Upper lobe of right lung (tissue), 1 donor: ENCODE results near the gene TBCA. TPM values are rescaled to one million over a fixed set of nuclear protein-coding genes. Genes with fewer than 3 reads are reported as not detected.

Experiments
- ATAC-seq: fragments of 200-7000 bp; cut with Tn5 transposase; one replicate; pipeline ENCODE4 v1.9.1; 2020; ENCODE audit warnings: mild to moderate bottlenecking, moderate library complexity
- DNase-seq: peaks from one replicate; pipeline ENCODE4 v3.0.0-alpha.2; 2020
- H3K27ac ChIP-seq: fragments of 200-600 bp; one replicate; pipeline ENCODE4 v1.8.0; 2022
- H3K27me3 ChIP-seq: fragments of 200-600 bp; one replicate; pipeline ENCODE4 v1.8.0; 2022; ENCODE audit warnings: mild to moderate bottlenecking
- H3K36me3 ChIP-seq: fragments of 200-600 bp; one replicate; pipeline ENCODE4 v1.8.0; 2022
- H3K4me1 ChIP-seq: fragments of 200-600 bp; one replicate; pipeline ENCODE4 v1.8.0; 2022
- H3K4me3 ChIP-seq: fragments of 200-600 bp; one replicate; pipeline ENCODE4 v1.8.0; 2022; ENCODE audit warnings: mild to moderate bottlenecking
- H3K9me3 ChIP-seq: fragments of 200-600 bp; one replicate; pipeline ENCODE4 v1.8.0; 2022
- intact Hi-C: fragments of 100-400 bp; cut with DNase I; formaldehyde crosslinking; loops from one replicate; pipeline ENCODE4 v1.11.0; 2022
- total RNA-seq: library from RNA; stranded (reverse); fragmentation: NEBNext Ultra II Directional; extraction: Animal tissue kit (Norgen Biotek cat#: 25700); gene quantifications from one replicate; pipeline ENCODE4 v1.2.1, GENCODE V29; 2021
- TF ChIP-seq, protein P1 (sequence below): fragments of 200-600 bp; IDR thresholded peaks from one replicate; pipeline ENCODE4 v1.8.0; 2022; ENCODE audit warnings: antibody characterized with exemption
- donor health status: DM: no; HTN: yes; CAD: no; lungs with severe emphysema.

TBCA gene
- total RNA-seq, 1 donor from 2014 or later = 120 TPM

DNA sequence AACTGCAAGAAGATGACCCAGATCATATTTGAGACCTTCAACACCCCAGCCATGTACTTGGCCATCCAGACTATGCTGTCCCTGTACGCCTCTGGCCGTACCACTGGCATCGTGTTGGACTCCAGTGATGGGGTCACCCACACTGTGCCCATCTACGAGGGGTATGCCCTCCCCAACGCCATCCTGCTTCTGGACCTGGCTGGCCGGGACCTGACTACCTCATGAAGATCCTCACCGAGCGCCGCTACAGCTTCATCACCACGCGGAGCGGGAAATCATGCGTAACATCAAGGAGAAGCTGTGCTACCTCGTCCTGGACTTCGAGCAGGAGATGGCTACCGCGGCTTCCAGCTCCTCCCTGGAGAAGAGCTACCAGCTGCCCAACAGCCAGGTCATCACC is 9.1 kb upstream of the TBCA start:
- ATAC-seq (no peak), DNase-seq (no peak)
- no peaks in the 10 kb centered on the region for H3K36me3 ChIP-seq
- no peak overlapping the region for H3K27ac ChIP-seq
- H3K27me3 ChIP-seq = no peaks in the 10 kb centered on the region
- TF ChIP-seq, protein P1, sequence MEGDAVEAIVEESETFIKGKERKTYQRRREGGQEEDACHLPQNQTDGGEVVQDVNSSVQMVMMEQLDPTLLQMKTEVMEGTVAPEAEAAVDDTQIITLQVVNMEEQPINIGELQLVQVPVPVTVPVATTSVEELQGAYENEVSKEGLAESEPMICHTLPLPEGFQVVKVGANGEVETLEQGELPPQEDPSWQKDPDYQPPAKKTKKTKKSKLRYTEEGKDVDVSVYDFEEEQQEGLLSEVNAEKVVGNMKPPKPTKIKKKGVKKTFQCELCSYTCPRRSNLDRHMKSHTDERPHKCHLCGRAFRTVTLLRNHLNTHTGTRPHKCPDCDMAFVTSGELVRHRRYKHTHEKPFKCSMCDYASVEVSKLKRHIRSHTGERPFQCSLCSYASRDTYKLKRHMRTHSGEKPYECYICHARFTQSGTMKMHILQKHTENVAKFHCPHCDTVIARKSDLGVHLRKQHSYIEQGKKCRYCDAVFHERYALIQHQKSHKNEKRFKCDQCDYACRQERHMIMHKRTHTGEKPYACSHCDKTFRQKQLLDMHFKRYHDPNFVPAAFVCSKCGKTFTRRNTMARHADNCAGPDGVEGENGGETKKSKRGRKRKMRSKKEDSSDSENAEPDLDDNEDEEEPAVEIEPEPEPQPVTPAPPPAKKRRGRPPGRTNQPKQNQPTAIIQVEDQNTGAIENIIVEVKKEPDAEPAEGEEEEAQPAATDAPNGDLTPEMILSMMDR = no peak
- intact Hi-C loops = no loop called here
- no peak overlapping the region for H3K4me3 ChIP-seq
- no peaks in the 10 kb centered on the region for H3K4me1 ChIP-seq
- no peaks in the 10 kb centered on the region for H3K9me3 ChIP-seq

DNA sequence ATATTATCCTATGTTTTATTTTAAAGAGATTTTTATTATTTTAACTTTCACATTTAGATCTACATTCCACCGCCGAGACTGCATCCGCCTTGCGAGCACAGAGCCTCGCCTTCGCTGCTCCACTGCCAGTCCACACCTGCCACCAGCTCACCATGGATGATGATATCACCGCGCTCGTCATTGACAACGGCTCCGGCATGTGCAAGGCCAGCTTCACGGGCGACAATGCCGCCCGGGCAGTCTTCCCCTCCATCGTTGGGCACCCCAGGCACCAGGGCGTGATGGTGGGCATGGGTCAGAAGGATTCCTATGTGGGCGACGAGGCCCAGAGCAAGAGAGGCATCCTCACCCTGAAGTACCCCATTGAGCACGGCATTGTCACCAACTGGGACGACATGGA is 8.6 kb upstream of the TBCA start:
- TF ChIP-seq, protein P1 = no peak
- DNase-seq = peak; percentile 60
- Histone ChIP-seq H3K27me3 (no peaks in the 10 kb centered on the region), H3K9me3 (no peaks in the 10 kb centered on the region), H3K4me1 (no peaks in the 10 kb centered on the region), H3K27ac (no peak overlapping the region), H3K36me3 (no peaks in the 10 kb centered on the region), H3K4me3 (no peak overlapping the region)
- intact Hi-C loops = no loop called here
- no peak for ATAC-seq

DNA sequence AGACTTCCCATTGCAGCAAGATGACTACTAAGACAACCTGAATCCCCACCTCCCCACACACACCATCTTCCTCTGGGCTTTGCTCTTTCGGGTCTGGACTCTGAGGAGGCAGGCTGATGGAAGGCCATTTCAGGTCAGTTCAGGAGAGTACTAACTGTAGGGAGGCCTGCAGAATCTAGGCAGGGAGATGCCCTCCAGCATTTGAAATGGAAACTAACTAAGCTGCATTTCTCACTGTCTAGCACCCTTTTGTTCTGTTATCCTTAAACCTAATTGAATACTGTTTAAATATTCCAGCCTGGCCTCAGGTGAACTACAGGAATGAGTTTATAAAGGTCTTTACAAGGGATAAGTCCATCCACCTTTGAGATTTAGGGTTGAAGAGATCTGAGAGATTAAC is 4.9 kb upstream of the TBCA start:
- TF ChIP-seq, protein P1 = no peak
- no peak overlapping the region for H3K27ac ChIP-seq
- intact Hi-C loops = no loop called here
- peaks cover 4% of the 10 kb centered on the region for H3K4me1 ChIP-seq
- H3K36me3 ChIP-seq = no peaks in the 10 kb centered on the region
- H3K4me3 ChIP-seq = no peak overlapping the region
- no peaks in the 10 kb centered on the region for H3K9me3 ChIP-seq
- no peak for DNase-seq
- no peak for ATAC-seq
- H3K27me3 ChIP-seq = no peaks in the 10 kb centered on the region

GRCh38 chr5:77778881-77779438 is 2.8 kb upstream of the TBCA start:
- Histone ChIP-seq H3K9me3 (no peaks in the 10 kb centered on the region), H3K27ac (no peak overlapping the region), H3K36me3 (no peaks in the 10 kb centered on the region), H3K4me3 (no peak overlapping the region), H3K4me1 (peaks cover 16% of the 10 kb centered on the region), H3K27me3 (no peaks in the 10 kb centered on the region)
- ATAC-seq = no peak
- TF ChIP-seq, protein P1 = no peak
- no peak for DNase-seq
- intact Hi-C loops = no loop called here

GRCh38 chr5:77778398-77778797 is 2.3 kb upstream of the TBCA start:
- Histone ChIP-seq H3K4me3 (no peak overlapping the region), H3K27ac (no peak overlapping the region), H3K27me3 (no peaks in the 10 kb centered on the region), H3K36me3 (no peaks in the 10 kb centered on the region), H3K4me1 (peaks cover 21% of the 10 kb centered on the region), H3K9me3 (no peaks in the 10 kb centered on the region)
- ATAC-seq = no peak
- TF ChIP-seq, protein P1 = no peak
- intact Hi-C loops = no loop called here
- no peak for DNase-seq

GRCh38 chr5:77777911-77778310 is 1.8 kb upstream of the TBCA start:
- TF ChIP-seq, protein P1 = no peak
- Histone ChIP-seq H3K27ac (no peak overlapping the region), H3K27me3 (no peaks in the 10 kb centered on the region), H3K36me3 (no peaks in the 10 kb centered on the region), H3K4me3 (no peak overlapping the region), H3K4me1 (peaks cover 26% of the 10 kb centered on the region), H3K9me3 (no peaks in the 10 kb centered on the region)
- no peak for ATAC-seq
- intact Hi-C loops = no loop called here
- no peak for DNase-seq
